GM23338 (cell line): ENCODE data around the gene CATSPERE. TPM values are rescaled to one million over a fixed set of nuclear protein-coding genes. Genes with fewer than 3 reads are reported as not detected.

Experiments
- ATAC-seq: fragments of 200-7000 bp; cut with Tn5 transposase; 3 replicates; pipeline ENCODE4 v1.9.1; 2020
- DNase-seq: peaks from one replicate; pipeline ENCODE4 v3.0.0-alpha.2; 2015; ENCODE audit warnings: low spot score
- H2AFZ ChIP-seq: fragments of 200-600 bp; sonication (generic); 2 replicates; pipeline ENCODE4 v1.8.0; 2016; ENCODE audit warnings: antibody characterized with exemption, mild to moderate bottlenecking, moderate library complexity
- H3F3A ChIP-seq: fragments of 200-600 bp; sonication (generic); replicated peaks from 2 replicates; pipeline ENCODE4 v1.8.0; 2017; ENCODE audit warnings: antibody characterized with exemption, mixed run types, low read depth
- H3K27ac ChIP-seq: fragments of 200-600 bp; sonication (generic); 2 replicates; pipeline ENCODE4 v1.6.1; 2016; ENCODE audit warnings: low read depth
- H3K27me3 ChIP-seq: fragments of 200-600 bp; sonication (generic); 2 replicates; pipeline ENCODE4 v1.8.0; 2016; ENCODE audit warnings: mild to moderate bottlenecking, mixed run types, moderate library complexity; ENCODE audit not compliant: insufficient read depth
- H3K36me3 ChIP-seq: fragments of 200-600 bp; sonication (generic); 2 replicates; pipeline ENCODE4 v1.8.0; 2016; ENCODE audit warnings: mild to moderate bottlenecking; ENCODE audit not compliant: insufficient read depth
- H3K4me1 ChIP-seq: fragments of 200-600 bp; sonication (generic); 2 replicates; pipeline ENCODE4 v1.8.0; 2016; ENCODE audit warnings: mild to moderate bottlenecking, moderate library complexity; ENCODE audit not compliant: insufficient read depth
- H3K4me2 ChIP-seq: fragments of 200-600 bp; sonication (generic); 2 replicates; pipeline ENCODE4 v1.7.1; 2017; ENCODE audit warnings: mixed run types
- H3K4me3 ChIP-seq: fragments of 200-600 bp; sonication (generic); 2 replicates; pipeline ENCODE4 v1.6.1; 2016; ENCODE audit warnings: mixed run types
- H3K79me2 ChIP-seq: fragments of 200-600 bp; sonication (generic); replicated peaks from 2 replicates; pipeline ENCODE4 v1.8.0; 2017; ENCODE audit warnings: mild to moderate bottlenecking; ENCODE audit not compliant: insufficient read depth
- H3K9me2 ChIP-seq: fragments of 200-600 bp; sonication (generic); 2 replicates; pipeline ENCODE4 v1.8.0; 2017; ENCODE audit not compliant: insufficient read depth
- H4K20me1 ChIP-seq: fragments of 200-600 bp; sonication (generic); replicated peaks from 2 replicates; pipeline ENCODE4 v1.8.0; 2017; ENCODE audit warnings: mild to moderate bottlenecking; ENCODE audit not compliant: insufficient read depth
- H3K27ac Mint-ChIP-seq: 2 replicates; pipeline ENCODE4 v1.8.0; 2020; ENCODE audit warnings: inconsistent platforms, mild to moderate bottlenecking, moderate library complexity, mixed read lengths
- H3K27me3 Mint-ChIP-seq: 3 replicates; pipeline ENCODE4 v1.8.0; 2022; ENCODE audit warnings: low read depth, mild to moderate bottlenecking, moderate library complexity, mixed read lengths, inconsistent platforms; ENCODE audit not compliant: insufficient read depth, poor library complexity
- H3K36me3 Mint-ChIP-seq: 3 replicates; pipeline ENCODE4 v1.8.0; 2021; ENCODE audit warnings: low read depth, mild to moderate bottlenecking, inconsistent platforms, moderate library complexity, mixed read lengths
- H3K4me1 Mint-ChIP-seq: 3 replicates; pipeline ENCODE4 v1.8.0; 2020; ENCODE audit warnings: mild to moderate bottlenecking, inconsistent platforms, mixed read lengths
- H3K4me3 Mint-ChIP-seq: 3 replicates; pipeline ENCODE4 v1.8.0; 2021; ENCODE audit warnings: moderate library complexity, mild to moderate bottlenecking, inconsistent platforms, mixed read lengths
- H3K9me3 Mint-ChIP-seq: 3 replicates; pipeline ENCODE4 v1.8.0; 2020; ENCODE audit warnings: moderate library complexity, mild to moderate bottlenecking, inconsistent platforms, mixed read lengths
- EZH2phosphoT487 ChIP-seq: fragments of 200-600 bp; sonication (generic); IDR thresholded peaks from one replicate; pipeline ENCODE4 v1.8.1; 2018; ENCODE audit warnings: antibody characterized with exemption; ENCODE audit not compliant: unreplicated experiment
- NANOG ChIP-seq: IDR thresholded peaks from 2 replicates; pipeline ENCODE4 v1.6.1; 2016; ENCODE audit warnings: antibody characterized with exemption, borderline replicate concordance
- POLR2AphosphoS5 ChIP-seq: IDR thresholded peaks from 2 replicates; pipeline ENCODE4 v1.6.1; 2016; ENCODE audit warnings: antibody characterized with exemption, low read depth
- ZNF114 ChIP-seq: fragments of 250-450 bp; sonication (Bioruptor Pico); IDR thresholded peaks from 2 replicates; pipeline ENCODE4 v1.5.0; 2020; ENCODE audit warnings: mild to moderate bottlenecking, moderate library complexity
- ZNF331 ChIP-seq: fragments of 250-450 bp; sonication (Bioruptor Pico); IDR thresholded peaks from 2 replicates; pipeline ENCODE4 v1.5.0; 2020; ENCODE audit warnings: low read depth, mild to moderate bottlenecking, moderate library complexity
- polyA plus RNA-seq: library from polyadenylated mRNA; unstranded; fragments of >200 nt; fragmentation: Nextera tagmentation; extraction: Ambion mirVana; gene quantifications from 2 replicates; pipeline ENCODE4 v1.2.1, GENCODE V29; 2016
- total RNA-seq: library from RNA; depleted of rRNA; stranded (reverse); fragments of >200 nt; shearing (Covaris generic); gene quantifications from 2 replicates; pipeline ENCODE4 v1.2.3, GENCODE V29; 2014
- TF ChIP-seq, protein P1 (sequence below): IDR thresholded peaks from 2 replicates; pipeline ENCODE4 v1.6.1; 2016; ENCODE audit warnings: antibody characterized with exemption
- TF ChIP-seq, protein P2 (sequence below): fragments of 250-450 bp; sonication (Bioruptor Pico); IDR thresholded peaks from 2 replicates; pipeline ENCODE4 v1.5.0; 2020; ENCODE audit warnings: mild to moderate bottlenecking, moderate library complexity
- TF ChIP-seq, protein P3 (sequence below), 2 experiments: fragments of 200-600 bp in 1 of 2; sonication (generic) in 1 of 2; conservative IDR thresholded peaks; 2 replicates each; pipeline versions ENCODE4 v1.5.1 to v1.6.1; 2016 to 2017; ENCODE audit warnings: antibody characterized with exemption in 2 of 2, low read depth in 2 of 2, mild to moderate bottlenecking in 2 of 2, moderate library complexity in 1 of 2

CATSPERE gene
- total and polyA plus RNA-seq, 2 experiments from 2014 or later, result 0.70 TPM; not detected in 1

DNA sequence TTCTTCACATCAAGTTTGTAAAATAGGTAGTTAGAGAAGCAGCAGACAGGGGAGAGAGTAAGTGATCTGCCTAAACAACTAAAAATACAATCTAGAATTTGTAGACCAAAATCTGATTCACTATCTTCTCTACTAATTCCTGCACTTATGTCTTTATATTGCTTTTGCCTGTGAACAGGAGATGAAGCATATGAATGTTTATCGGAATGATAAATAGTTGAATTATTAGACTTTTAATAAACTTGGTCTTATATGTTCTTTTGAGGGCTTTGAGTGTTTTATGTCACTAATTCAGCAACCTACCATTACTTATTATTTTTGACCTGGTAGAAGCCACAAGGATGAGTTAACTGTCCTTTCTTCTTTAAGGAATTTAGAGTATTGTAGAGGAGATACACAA is 194.1 kb downstream of the CATSPERE start:
- no peak for DNase-seq
- H3K27ac Mint-ChIP-seq, result no peak overlapping the region
- H3K27ac ChIP-seq, result no peak overlapping the region
- H3K9me3 Mint-ChIP-seq, result no peaks in the 10 kb centered on the region
- H3K9me2 ChIP-seq, result peaks cover 7% of the 10 kb centered on the region; the same call in 1 of the 2 replicates
- H3K4me1 ChIP-seq, result peaks cover 49% of the 10 kb centered on the region
- no peaks in the 10 kb centered on the region for H3K27me3 ChIP-seq
- H3K36me3 Mint-ChIP-seq, result peaks cover 32% of the 10 kb centered on the region
- H3K27me3 Mint-ChIP-seq, result peaks cover 2% of the 10 kb centered on the region
- no peak overlapping the region for H3K4me3 Mint-ChIP-seq
- H3K36me3 ChIP-seq, result peaks cover 5% of the 10 kb centered on the region
- H3K4me1 Mint-ChIP-seq, result peaks cover 47% of the 10 kb centered on the region
- H3F3A ChIP-seq, result no peaks in the 10 kb centered on the region
- TF ChIP-seq, protein P1, sequence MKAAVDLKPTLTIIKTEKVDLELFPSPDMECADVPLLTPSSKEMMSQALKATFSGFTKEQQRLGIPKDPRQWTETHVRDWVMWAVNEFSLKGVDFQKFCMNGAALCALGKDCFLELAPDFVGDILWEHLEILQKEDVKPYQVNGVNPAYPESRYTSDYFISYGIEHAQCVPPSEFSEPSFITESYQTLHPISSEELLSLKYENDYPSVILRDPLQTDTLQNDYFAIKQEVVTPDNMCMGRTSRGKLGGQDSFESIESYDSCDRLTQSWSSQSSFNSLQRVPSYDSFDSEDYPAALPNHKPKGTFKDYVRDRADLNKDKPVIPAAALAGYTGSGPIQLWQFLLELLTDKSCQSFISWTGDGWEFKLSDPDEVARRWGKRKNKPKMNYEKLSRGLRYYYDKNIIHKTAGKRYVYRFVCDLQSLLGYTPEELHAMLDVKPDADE, result no peak
- TF ChIP-seq NANOG (no peak), ZNF114 (CRISPR knock-in tag) (no peak), POLR2AphosphoS5 (no peak), EZH2phosphoT487 (no peak), ZNF331 (no peak)
- TF ChIP-seq, protein P2, sequence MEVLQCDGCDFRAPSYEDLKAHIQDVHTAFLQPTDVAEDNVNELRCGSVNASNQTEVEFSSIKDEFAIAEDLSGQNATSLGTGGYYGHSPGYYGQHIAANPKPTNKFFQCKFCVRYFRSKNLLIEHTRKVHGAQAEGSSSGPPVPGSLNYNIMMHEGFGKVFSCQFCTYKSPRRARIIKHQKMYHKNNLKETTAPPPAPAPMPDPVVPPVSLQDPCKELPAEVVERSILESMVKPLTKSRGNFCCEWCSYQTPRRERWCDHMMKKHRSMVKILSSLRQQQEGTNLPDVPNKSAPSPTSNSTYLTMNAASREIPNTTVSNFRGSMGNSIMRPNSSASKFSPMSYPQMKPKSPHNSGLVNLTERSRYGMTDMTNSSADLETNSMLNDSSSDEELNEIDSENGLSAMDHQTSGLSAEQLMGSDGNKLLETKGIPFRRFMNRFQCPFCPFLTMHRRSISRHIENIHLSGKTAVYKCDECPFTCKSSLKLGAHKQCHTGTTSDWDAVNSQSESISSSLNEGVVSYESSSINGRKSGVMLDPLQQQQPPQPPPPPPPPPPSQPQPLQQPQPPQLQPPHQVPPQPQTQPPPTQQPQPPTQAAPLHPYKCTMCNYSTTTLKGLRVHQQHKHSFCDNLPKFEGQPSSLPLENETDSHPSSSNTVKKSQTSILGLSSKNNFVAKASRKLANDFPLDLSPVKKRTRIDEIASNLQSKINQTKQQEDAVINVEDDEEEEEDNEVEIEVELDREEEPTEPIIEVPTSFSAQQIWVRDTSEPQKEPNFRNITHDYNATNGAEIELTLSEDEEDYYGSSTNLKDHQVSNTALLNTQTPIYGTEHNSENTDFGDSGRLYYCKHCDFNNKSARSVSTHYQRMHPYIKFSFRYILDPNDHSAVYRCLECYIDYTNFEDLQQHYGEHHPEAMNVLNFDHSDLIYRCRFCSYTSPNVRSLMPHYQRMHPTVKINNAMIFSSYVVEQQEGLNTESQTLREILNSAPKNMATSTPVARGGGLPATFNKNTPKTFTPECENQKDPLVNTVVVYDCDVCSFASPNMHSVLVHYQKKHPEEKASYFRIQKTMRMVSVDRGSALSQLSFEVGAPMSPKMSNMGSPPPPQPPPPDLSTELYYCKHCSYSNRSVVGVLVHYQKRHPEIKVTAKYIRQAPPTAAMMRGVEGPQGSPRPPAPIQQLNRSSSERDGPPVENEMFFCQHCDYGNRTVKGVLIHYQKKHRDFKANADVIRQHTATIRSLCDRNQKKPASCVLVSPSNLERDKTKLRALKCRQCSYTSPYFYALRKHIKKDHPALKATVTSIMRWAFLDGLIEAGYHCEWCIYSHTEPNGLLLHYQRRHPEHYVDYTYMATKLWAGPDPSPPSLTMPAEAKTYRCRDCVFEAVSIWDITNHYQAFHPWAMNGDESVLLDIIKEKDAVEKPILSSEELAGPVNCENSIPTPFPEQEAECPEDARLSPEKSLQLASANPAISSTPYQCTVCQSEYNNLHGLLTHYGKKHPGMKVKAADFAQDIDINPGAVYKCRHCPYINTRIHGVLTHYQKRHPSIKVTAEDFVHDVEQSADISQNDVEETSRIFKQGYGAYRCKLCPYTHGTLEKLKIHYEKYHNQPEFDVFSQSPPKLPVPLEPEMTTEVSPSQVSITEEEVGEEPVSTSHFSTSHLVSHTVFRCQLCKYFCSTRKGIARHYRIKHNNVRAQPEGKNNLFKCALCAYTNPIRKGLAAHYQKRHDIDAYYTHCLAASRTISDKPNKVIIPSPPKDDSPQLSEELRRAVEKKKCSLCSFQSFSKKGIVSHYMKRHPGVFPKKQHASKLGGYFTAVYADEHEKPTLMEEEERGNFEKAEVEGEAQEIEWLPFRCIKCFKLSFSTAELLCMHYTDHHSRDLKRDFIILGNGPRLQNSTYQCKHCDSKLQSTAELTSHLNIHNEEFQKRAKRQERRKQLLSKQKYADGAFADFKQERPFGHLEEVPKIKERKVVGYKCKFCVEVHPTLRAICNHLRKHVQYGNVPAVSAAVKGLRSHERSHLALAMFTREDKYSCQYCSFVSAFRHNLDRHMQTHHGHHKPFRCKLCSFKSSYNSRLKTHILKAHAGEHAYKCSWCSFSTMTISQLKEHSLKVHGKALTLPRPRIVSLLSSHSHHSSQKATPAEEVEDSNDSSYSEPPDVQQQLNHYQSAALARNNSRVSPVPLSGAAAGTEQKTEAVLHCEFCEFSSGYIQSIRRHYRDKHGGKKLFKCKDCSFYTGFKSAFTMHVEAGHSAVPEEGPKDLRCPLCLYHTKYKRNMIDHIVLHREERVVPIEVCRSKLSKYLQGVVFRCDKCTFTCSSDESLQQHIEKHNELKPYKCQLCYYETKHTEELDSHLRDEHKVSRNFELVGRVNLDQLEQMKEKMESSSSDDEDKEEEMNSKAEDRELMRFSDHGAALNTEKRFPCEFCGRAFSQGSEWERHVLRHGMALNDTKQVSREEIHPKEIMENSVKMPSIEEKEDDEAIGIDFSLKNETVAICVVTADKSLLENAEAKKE (CRISPR knock-in tag), result no peak
- TF ChIP-seq, protein P3, sequence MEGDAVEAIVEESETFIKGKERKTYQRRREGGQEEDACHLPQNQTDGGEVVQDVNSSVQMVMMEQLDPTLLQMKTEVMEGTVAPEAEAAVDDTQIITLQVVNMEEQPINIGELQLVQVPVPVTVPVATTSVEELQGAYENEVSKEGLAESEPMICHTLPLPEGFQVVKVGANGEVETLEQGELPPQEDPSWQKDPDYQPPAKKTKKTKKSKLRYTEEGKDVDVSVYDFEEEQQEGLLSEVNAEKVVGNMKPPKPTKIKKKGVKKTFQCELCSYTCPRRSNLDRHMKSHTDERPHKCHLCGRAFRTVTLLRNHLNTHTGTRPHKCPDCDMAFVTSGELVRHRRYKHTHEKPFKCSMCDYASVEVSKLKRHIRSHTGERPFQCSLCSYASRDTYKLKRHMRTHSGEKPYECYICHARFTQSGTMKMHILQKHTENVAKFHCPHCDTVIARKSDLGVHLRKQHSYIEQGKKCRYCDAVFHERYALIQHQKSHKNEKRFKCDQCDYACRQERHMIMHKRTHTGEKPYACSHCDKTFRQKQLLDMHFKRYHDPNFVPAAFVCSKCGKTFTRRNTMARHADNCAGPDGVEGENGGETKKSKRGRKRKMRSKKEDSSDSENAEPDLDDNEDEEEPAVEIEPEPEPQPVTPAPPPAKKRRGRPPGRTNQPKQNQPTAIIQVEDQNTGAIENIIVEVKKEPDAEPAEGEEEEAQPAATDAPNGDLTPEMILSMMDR (conservative IDR thresholded peaks at IDR 0.05; ENCODE audit: low read depth in 2 of 2), result no peak
- ATAC-seq, result no peak
- H3K79me2 ChIP-seq, result peaks cover 69% of the 10 kb centered on the region
- H3K4me2 ChIP-seq, result peak overlapping the region; percentile 77
- H3K4me3 ChIP-seq, result peak overlapping the region; percentile 97
- peaks cover 29% of the 10 kb centered on the region; the same call in 1 of the 2 replicates for H4K20me1 ChIP-seq
- no peak overlapping the region for H2AFZ ChIP-seq
